WERI-Rb-1 (cell line): ENCODE results near the gene BCAR3.
"Not testable (repeated sequence)": the region's sequence is repeated elsewhere in the genome, so short reads cannot be mapped to it uniquely, and the experiment has no call there.

Experiments
- DNase-seq: peaks from one replicate; pipeline ENCODE4 v3.0.0-alpha.2; 2020
- H3K27ac ChIP-seq: fragments of 250-450 bp; sonication (Bioruptor Pico); 2 replicates; pipeline ENCODE4 v1.5.1; 2020; ENCODE audit warnings: mild to moderate bottlenecking, moderate library complexity
- H3K27me3 ChIP-seq: fragments of 250-450 bp; sonication (Bioruptor Pico); 2 replicates; pipeline ENCODE4 v1.5.1; 2021; ENCODE audit warnings: mild to moderate bottlenecking, low read depth, moderate library complexity; ENCODE audit not compliant: insufficient read depth, severe bottlenecking
- H3K36me3 ChIP-seq: fragments of 250-450 bp; sonication (Bioruptor Pico); 2 replicates; pipeline ENCODE4 v1.5.1; 2020; ENCODE audit warnings: mild to moderate bottlenecking, moderate library complexity
- H3K4me3 ChIP-seq: 2 replicates; pipeline ENCODE4 v1.5.1; 2011; ENCODE audit warnings: low read depth, mild to moderate bottlenecking, control low read depth, low read length
- H3K9me3 ChIP-seq: fragments of 250-450 bp; sonication (Bioruptor Pico); 2 replicates; pipeline ENCODE4 v1.5.1; 2021; ENCODE audit warnings: mild to moderate bottlenecking, moderate library complexity; ENCODE audit not compliant: severe bottlenecking
- TF ChIP-seq, protein P1 (sequence below): IDR thresholded peaks from 2 replicates; pipeline ENCODE4 v1.5.1; 2011; ENCODE audit warnings: low read depth, mild to moderate bottlenecking, control low read depth, inconsistent platforms, low read length

BCAR3 gene

DNA sequence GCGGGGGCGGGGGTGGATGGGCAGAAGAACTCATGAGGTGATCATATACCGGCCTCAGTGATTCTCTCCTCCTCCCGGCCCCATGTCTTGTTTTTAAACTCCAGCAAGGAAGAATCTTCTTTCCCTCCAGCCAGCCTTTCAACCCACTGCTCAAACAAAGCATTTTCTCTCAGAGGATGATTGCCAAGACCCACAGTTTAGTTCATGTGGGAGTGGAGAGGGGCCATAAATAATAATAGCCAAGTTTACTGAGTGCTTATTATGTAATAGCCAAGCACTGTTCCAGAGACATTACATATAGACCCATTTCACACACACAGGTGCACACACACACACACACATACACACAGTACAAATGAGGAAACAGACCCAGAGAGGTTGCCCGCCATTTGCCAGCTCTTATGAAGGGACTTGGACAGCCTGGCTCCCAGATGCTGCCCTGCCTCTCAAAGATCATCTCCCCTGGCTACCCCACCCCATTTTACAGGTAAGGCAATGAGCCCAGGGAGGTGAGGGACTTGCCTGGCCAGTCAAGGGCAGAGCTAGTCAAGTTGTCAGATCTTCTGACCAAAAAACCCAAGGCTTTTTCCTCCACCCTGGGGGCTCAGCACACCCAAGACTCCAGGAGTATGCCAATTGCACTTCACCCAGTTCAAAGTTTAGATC is 18.0 kb upstream of the BCAR3 start:
- H3K9me3 ChIP-seq = no peaks in the 10 kb centered on the region
- DNase-seq = no peak
- H3K27ac ChIP-seq = no peak overlapping the region
- TF ChIP-seq, protein P1, sequence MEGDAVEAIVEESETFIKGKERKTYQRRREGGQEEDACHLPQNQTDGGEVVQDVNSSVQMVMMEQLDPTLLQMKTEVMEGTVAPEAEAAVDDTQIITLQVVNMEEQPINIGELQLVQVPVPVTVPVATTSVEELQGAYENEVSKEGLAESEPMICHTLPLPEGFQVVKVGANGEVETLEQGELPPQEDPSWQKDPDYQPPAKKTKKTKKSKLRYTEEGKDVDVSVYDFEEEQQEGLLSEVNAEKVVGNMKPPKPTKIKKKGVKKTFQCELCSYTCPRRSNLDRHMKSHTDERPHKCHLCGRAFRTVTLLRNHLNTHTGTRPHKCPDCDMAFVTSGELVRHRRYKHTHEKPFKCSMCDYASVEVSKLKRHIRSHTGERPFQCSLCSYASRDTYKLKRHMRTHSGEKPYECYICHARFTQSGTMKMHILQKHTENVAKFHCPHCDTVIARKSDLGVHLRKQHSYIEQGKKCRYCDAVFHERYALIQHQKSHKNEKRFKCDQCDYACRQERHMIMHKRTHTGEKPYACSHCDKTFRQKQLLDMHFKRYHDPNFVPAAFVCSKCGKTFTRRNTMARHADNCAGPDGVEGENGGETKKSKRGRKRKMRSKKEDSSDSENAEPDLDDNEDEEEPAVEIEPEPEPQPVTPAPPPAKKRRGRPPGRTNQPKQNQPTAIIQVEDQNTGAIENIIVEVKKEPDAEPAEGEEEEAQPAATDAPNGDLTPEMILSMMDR = no peak
- H3K36me3 ChIP-seq = no peaks in the 10 kb centered on the region
- H3K4me3 ChIP-seq = no peak overlapping the region
- H3K27me3 ChIP-seq = no peaks in the 10 kb centered on the region

DNA sequence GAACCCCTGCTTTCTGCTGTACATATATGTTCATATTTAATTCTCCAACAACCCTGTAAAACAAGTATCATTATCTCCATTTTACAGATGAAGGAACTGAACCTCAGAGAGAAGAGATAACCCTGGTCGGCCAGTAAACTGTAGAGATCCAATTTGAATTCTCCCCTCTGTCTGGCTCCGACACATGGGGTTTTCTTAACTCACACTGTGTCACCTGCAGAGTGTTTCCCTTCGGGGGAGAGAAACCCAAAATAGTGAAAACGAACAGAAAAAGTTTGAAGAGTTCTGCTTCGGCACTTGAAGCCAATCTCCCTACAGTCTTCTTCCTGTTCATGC is 17.4 kb upstream of the BCAR3 start:
- TF ChIP-seq, protein P1 = no peak
- Histone ChIP-seq H3K36me3 (no peaks in the 10 kb centered on the region), H3K27ac (no peak overlapping the region), H3K4me3 (no peak overlapping the region), H3K27me3 (no peaks in the 10 kb centered on the region), H3K9me3 (no peaks in the 10 kb centered on the region)
- DNase-seq = no peak

DNA sequence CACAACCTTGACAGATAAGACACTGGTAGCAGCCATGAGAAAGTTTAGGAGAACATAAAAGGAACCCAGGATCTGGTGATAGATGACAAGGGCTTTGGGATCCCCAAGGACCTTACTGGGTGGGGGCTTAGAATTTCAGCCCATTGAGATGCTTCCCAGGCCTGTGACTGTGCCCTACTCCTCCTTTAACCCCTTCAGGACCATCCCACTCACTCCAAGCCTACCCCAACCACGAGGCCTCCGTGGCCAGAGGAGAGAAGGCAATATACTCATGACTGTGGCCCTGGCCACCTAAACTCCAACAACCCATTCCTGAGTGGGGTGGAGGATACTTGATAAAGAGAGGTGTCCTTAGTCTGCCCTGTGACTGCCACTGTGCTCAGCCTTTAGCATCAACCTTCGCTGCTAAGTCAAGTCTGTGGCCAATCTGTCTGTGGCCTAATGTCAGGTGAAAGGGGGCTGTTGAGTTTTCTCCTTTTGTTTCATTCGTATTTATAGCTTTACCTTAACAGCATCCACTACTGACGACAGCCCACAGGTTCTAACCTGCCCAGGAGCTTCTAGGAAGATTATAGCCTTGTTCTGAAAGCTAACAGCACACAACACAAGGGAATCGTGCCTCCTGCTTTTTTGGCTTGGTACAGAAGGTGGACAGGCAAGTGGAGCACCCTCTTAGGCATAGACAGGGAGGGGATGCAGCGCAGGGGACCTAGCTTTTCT is 16.9 kb upstream of the BCAR3 start:
- no peak for DNase-seq
- no peak overlapping the region for H3K27ac ChIP-seq
- no peaks in the 10 kb centered on the region for H3K9me3 ChIP-seq
- no peaks in the 10 kb centered on the region for H3K36me3 ChIP-seq
- H3K4me3 ChIP-seq = no peak overlapping the region
- TF ChIP-seq, protein P1 = no peak
- H3K27me3 ChIP-seq = no peaks in the 10 kb centered on the region

DNA sequence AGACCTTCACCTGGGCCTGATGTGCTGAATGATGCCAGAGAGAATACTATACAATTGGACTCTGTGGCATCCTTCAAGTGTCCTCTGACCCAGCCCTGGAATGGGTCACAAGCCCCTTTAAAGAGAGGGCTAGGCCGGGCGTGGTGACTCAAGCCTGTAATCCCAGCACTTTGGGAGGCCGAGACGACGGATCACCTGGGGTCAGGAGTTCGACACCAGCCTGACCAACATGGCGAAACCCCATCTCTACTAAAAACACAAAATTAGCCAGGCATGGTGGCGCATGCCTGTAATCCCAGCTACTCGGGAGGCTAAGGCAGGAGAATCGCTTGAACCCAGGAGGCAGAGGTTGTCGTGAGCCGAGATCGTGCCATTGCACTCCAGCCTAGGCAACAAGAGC is 15.9 kb upstream of the BCAR3 start:
- not testable (repeated sequence) for DNase-seq, H3K9me3 ChIP-seq, H3K36me3 ChIP-seq, H3K27me3 ChIP-seq, H3K4me3 ChIP-seq, H3K27ac ChIP-seq

DNA sequence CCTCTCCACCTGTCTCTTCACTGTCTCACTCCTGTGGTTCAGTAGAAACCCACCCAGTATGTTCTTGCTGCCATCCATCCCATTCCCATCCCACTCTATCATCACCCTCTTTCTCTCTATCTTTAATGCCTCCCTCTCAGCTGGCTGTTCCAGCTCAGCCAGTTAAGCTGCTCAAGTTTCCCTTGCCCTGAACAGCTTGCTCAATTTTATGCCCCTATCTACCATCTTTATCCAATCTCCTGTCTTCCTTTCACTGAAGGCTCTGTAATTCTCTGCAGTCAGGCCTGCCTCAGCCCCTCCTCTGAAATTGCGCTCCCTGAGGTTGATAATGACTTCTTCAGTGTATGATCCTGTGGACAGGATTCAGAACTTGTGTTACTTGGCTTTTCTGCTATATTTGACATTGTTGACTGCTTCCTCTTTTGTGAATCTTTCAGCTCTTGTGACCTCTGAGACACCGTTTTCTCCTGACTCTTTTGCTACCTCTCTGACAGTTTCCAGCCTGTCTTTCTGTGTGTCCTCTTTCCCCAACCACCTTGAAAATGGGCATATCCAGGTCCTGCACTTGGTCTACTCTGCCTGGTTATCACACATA is 13.9 kb upstream of the BCAR3 start:
- DNase-seq = peak; percentile 57
- Histone ChIP-seq H3K36me3 (no peaks in the 10 kb centered on the region), H3K27me3 (no peaks in the 10 kb centered on the region), H3K9me3 (no peaks in the 10 kb centered on the region), H3K4me3 (no peak overlapping the region), H3K27ac (no peak overlapping the region)
- TF ChIP-seq, protein P1 = no peak

DNA sequence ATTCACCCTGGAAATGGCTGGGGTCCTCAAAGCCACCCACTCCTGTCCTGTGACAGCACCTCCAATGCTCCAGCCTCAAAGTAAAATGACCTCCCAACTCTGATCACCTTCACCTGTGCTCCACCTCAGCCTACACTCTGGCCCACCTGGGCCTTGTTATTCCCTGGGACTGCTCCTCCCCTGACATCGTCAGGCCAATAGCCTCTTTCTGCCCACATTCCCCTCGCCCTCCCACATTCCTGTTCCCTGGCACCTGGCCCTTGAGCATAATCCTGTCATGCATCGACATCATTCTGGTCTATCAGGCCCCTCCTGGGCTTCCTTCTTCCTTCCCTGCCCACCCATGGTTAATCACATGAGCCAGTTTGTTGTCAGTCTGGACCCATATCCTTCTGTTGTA is 13.2 kb upstream of the BCAR3 start:
- Histone ChIP-seq H3K9me3 (no peaks in the 10 kb centered on the region), H3K36me3 (no peaks in the 10 kb centered on the region), H3K4me3 (no peak overlapping the region), H3K27ac (no peak overlapping the region), H3K27me3 (no peaks in the 10 kb centered on the region)
- DNase-seq = no peak
- TF ChIP-seq, protein P1 = no peak
